Nephron (organoid): ENCODE results near the gene LAD1.

Source experiments
- H3K27ac Mint-ChIP-seq, 3 experiments: 2 replicates each; pipeline ENCODE4 v1.8.0; 2020; ENCODE audit warnings: mixed read lengths in 3 of 3, mild to moderate bottlenecking in 2 of 3, moderate library complexity in 1 of 3
- H3K27me3 Mint-ChIP-seq: 2 replicates; pipeline ENCODE4 v1.8.0; 2021; ENCODE audit warnings: low read depth, mild to moderate bottlenecking, moderate library complexity, mixed read lengths
- H3K36me3 Mint-ChIP-seq: 2 replicates; pipeline ENCODE4 v1.8.0; 2020; ENCODE audit warnings: low read depth, mixed read lengths
- H3K4me1 Mint-ChIP-seq: 2 replicates; pipeline ENCODE4 v1.8.0; 2020; ENCODE audit warnings: mixed read lengths
- H3K4me3 Mint-ChIP-seq, 3 experiments: 2 replicates each; pipeline ENCODE4 v1.8.0; 2020; ENCODE audit warnings: mild to moderate bottlenecking in 3 of 3, mixed read lengths in 3 of 3, moderate library complexity in 2 of 3
- H3K9me3 Mint-ChIP-seq: 2 replicates; pipeline ENCODE4 v1.8.0; 2020; ENCODE audit warnings: mixed read lengths
- CTCF ChIP-seq, 3 experiments: fragments of 200-600 bp; sonication (generic); IDR thresholded peaks; one replicate each; pipeline ENCODE4 v1.5.0; 2021; ENCODE audit warnings: antibody characterized with exemption in 3 of 3; ENCODE audit not compliant: unreplicated experiment in 3 of 3

The LAD1 gene

GRCh38 chr1:201347498-201348210 lies 51.5 kb downstream of the LAD1 start:
- no peaks in the 10 kb centered on the region for H3K36me3 Mint-ChIP-seq
- H3K27me3 Mint-ChIP-seq = peaks cover 24% of the 10 kb centered on the region
- no peak for TF ChIP-seq CTCF (IDR thresholded peaks at IDR 0.05; ENCODE audit: unreplicated experiment in 3 of 3)
- no peak overlapping the region for H3K4me3 Mint-ChIP-seq
- no peak overlapping the region for H3K27ac Mint-ChIP-seq
- H3K4me1 Mint-ChIP-seq = peaks cover 7% of the 10 kb centered on the region
- H3K9me3 Mint-ChIP-seq = no peaks in the 10 kb centered on the region

GRCh38 chr1:201346987-201347386 lies 52.1 kb downstream of the LAD1 start:
- Mint-ChIP-seq H3K36me3 (no peaks in the 10 kb centered on the region), H3K9me3 (no peaks in the 10 kb centered on the region), H3K27me3 (peaks cover 24% of the 10 kb centered on the region)

GRCh38 chr1:201346337-201346939 lies 52.7 kb downstream of the LAD1 start:
- peak; percentile 36 to 52 (median 50) for TF ChIP-seq CTCF (IDR thresholded peaks at IDR 0.05; ENCODE audit: unreplicated experiment in 3 of 3)
- Mint-ChIP-seq H3K27ac (peak overlapping the region in 1 of 3 experiments; percentile 12), H3K36me3 (no peaks in the 10 kb centered on the region), H3K4me3 (no peak overlapping the region), H3K27me3 (peaks cover 24% of the 10 kb centered on the region), H3K9me3 (peaks cover under 1% of the 10 kb centered on the region), H3K4me1 (peaks cover 7% of the 10 kb centered on the region)

More at GRCh38 chr1:201346987-201347386, 52.1 kb downstream of the LAD1 start:
- Mint-ChIP-seq H3K27ac (peak overlapping the region in 1 of 3 experiments; percentile 12), H3K4me3 (no peak overlapping the region), H3K4me1 (peaks cover 7% of the 10 kb centered on the region)
- TF ChIP-seq CTCF (IDR thresholded peaks at IDR 0.05; ENCODE audit: unreplicated experiment in 3 of 3) = no peak

- H3K36me3 Mint-ChIP-seq = no peaks in the 10 kb centered on the region
- H3K4me3 Mint-ChIP-seq = no peak overlapping the region
- H3K4me1 Mint-ChIP-seq = peaks cover 7% of the 10 kb centered on the region
- TF ChIP-seq CTCF (IDR thresholded peaks at IDR 0.05; ENCODE audit: unreplicated experiment in 3 of 3) = no peak
- peaks cover 21% of the 10 kb centered on the region for H3K27me3 Mint-ChIP-seq
- peaks cover 5% of the 10 kb centered on the region for H3K9me3 Mint-ChIP-seq
- no peak overlapping the region for H3K27ac Mint-ChIP-seq
These were observed 54.1 kb downstream of the LAD1 start for GRCh38 chr1:201345081-201345355.

GRCh38 chr1:201344206-201345080 lies 54.7 kb downstream of the LAD1 start:
- Mint-ChIP-seq H3K4me3 (no peak overlapping the region), H3K9me3 (peaks cover 5% of the 10 kb centered on the region), H3K27ac (no peak overlapping the region), H3K36me3 (no peaks in the 10 kb centered on the region), H3K27me3 (peaks cover 21% of the 10 kb centered on the region), H3K4me1 (peaks cover 7% of the 10 kb centered on the region)
- no peak for TF ChIP-seq CTCF (IDR thresholded peaks at IDR 0.05; ENCODE audit: unreplicated experiment in 3 of 3)
